SIG-M5 (cell line): ENCODE results near the gene OTX1.

ENCODE experiments used
- DNase-seq: peaks from one replicate; lab custom pipeline; 2025; lab: John Stamatoyannopoulos, UW

Gene OTX1

DNA sequence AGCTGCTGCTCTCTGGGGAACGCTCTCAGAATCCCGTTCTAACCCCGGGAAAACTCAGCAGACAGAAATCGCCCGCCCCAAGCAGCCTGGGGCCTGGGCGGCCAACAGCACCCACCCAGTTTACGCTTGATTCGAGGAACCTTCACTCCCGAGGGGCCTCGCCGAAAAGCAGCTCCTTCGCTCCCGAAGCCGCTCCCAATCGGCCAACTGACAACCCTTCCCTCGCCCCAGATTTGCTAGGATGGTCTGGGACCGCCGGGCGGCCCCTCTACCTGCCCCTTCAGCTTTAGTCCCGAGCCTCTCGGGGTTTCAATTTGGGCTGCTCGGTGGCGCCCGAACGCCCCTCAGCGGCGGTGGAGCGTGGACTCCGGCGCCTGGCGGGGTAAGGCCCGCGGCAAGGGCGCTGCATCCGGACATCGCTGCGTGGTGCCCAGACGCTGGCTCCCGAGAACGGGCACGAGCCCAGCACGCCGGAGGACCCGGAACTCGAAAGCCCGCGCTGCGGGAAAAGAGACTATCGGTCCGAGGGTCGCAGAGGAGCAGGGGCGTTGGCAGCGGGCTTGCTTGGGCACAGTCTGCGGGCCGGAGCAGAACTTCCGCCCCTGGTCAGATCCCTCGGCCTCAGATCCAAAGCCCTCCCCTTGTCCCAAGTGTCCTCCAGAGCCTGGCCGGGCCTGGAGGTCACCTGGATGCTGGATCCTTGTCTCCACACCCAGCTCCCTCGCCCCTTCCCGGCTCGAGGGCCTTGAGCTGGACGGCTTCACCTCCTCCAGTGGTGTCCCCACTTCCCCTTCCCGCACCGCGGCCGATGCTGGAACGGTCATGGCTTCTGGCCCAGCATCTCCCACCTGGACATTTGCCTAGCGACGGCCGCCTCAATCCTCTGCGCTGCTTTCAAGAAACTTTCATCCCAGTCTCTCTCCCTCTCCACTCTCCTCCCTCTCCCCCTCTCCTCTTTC is 3.0 kb upstream of the OTX1 start:
- DNase-seq, result no peak

DNA sequence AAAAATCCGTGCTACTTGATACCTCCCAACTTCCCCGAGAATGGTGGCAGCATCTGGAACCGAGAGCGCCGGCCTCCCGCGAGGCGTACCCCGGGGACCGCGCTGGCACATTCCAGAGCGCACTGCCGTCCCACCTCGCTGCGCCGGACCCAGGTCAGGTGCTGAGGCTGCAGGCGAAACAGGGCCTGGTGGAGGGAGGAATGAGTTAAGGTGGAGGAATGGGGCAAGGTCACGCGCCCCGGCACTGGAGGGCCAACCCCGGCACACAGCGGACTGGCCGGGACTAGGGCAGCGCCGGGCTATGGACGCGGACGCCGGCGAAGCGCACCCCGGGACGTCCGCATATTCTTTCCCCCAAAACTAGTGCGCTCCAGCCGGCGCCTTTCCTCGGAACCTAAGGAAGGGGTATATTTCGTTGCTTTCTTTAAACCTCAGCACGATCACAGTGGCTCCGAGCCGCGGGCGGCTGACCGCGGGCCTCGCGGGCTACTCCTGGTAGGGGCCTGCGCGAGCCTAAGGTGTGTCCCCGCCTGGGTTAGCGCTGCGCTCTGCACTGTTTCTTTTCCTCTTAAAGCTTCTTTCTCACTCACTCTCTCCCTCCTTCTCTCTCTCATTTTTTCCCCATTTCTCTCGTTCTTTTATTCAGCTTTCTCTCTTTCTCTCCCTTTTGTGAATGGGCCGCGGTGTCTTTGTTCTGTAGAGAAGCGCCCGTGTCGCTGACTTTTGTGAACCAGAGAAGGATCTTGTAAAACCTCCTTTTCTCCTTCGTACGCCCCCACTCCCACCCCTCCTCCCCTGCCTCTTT is 2.1 kb upstream of the OTX1 start:
- no peak for DNase-seq

DNA sequence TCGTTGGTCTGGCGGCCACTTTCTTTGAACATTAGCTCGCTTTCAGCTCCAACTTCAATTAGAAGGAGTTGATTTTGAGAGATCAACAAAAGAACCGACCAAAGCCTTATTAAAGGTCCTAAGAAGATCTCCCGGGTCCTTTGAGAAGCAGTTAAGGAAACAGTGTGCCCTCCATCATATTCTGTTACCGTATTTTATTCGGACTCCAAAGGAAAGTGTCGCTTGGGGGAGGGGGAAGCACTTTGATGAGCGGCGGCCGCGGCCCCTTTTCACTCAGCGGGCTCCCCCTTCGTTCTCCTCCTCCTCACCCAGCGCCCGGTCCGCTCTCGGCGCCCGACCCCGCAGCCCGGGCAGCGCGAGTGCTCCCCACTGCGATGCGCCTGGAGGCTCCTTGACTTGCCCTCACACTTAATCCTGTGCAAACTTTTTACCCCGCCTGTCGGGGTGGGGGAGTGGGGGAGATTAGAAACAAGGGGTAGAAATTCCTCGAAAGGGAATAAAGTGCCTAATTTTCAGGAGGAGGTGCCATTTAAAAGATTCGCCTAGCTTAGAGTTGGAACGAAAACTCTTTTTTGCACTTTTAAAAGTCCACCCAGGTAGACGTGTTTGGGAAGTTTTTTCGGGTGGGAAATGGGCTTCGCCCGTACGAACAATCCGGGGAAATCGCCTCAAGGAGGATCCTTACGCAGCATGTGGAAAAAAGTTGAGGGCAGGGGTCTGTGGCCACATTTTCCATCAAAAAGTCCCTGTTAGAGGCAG is 1.2 kb upstream of the OTX1 start:
- DNase-seq, result no peak

GRCh38 chr2:63049970-63050333 is 678 bp upstream of the OTX1 start:
- DNase-seq, result no peak

DNA sequence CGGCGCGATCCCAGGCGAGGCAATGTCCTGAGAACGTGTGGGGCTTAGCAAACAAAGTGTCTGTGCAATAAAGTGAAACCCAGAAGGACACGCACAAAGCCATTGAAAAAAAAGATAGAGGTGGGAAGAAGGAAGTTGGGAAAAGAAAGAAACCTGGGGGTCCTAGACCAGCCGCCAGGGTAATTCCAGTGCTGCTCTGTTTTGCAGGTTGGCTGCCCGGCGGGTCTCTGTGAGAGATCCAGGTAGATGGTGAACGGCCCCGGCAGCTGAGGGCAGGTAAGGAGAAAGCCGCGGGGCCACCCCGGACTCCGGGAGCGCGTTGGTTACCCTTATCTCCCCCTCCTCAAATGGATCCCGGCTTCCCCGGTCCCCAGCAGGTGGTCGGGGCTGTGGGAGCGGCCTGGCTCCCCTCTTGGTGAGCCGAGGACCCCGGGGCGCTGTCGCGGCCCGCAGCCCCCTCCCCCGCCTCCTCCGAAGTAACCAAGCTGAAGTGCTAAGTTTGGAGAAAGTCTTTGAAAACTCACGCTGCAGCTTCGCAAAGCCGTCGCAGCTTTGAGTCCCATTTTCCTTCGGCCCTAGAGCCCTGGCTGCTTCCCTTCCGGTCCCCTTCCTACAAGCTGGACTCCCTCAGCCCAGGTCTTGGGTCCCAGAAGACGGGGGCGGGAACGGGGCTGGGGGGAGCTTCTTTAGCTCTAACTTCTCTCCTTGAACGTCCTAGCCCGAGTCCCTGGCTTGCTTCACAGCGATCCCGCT is 588 bp downstream of the OTX1 start:
- no peak for DNase-seq

DNA sequence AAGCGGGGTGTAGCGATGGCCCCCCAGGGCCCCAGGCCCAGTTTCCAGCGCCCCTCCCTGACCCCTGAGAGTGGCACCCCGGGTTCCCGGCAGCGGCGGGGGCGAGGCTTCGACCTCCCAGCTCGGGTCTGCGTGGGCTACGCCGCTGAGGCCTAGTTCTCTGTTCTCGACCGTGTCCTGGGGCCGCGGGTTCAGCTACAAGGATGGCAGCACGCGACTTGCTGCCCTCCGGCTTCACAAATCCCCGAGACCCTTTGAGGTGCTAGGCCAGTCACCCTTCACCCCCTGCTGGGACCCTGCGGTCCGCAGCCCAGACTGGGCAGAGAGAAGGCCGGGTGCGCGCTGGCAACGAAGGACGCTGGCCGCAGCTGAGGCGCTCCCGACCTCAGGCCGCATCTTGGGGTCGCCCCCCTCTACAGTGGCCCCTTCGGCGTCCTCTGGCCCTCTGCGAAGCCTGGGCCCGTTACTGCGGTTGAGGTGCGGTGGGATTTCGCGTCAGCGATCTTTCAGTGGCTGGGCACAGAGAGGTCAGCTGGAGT is 1.2 kb downstream of the OTX1 start:
- no peak for DNase-seq

- no peak for DNase-seq
Observed at GRCh38 chr2:63052411-63053080, 1.9 kb downstream of the OTX1 start.

DNA sequence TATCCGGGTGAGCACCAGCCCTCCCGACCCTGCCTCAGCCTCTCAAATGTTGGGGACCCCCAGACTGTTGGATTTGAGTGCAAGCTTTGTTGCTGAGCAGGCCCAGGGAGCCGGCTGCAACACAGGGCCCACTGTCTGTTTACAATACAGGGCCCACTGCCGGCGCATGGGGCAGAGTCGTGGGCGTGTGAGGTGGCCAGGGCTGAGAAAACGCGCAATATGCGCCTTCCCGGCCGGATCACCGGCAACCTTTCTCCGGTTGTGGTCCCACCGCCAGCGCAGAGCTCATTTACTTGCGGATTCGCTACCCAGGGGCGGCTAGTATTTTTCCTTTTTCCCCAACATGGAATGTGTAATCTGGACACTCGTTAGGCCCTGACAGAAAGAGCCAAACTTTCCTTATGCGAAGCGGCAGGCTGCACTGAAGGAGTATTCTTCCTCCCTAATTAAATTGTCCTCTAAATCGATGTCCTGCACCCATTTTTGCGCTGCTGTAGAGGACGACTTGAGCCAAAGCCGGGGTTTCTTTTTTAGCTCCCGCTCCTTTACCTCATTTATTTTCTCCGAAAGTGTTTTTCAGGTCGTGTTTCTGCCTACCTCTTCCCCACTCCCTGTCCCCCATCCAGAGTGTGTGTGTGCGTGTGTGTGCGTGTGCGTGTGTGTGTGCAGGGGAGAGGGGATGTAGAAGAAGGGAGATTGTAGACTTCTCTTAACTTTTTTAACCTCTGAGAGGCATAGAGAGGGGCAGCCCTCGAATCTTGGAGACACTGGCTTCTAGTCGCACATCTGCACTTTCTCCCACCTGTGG is 2.7 kb downstream of the OTX1 start:
- DNase-seq, result no peak

DNA sequence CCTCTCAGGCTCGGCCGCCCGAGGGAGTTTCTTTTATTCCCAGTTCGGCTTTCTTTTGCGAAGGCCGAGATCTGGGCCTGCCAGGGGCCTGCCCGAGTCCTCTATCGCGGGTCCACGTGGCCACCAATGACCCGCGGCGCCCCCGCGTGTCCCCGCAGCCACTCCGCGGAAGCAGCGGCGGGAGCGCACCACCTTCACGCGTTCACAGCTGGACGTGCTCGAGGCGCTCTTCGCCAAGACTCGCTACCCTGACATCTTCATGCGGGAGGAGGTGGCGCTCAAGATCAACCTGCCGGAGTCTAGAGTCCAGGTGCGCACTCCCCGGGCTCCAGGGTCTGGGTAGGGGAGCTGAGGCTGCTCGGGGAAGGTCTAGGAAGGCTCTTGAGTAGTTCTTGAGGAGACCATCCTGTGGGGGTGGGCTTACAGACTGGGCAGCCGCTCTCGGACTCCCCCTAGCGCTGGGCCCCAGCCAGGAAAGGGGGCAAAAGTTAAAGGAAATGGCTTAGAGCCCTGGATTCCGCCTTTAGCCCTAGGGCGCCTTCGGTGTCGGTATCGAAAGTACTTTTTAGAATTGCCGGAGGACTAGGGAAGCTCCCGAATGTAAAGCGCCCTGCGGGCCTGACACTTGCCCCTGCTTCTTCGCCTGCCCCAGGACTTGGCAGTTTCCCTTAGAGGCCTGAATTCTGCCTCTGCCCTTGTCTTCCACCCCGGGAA is 3.4 kb downstream of the OTX1 start:
- DNase-seq, result no peak

DNA sequence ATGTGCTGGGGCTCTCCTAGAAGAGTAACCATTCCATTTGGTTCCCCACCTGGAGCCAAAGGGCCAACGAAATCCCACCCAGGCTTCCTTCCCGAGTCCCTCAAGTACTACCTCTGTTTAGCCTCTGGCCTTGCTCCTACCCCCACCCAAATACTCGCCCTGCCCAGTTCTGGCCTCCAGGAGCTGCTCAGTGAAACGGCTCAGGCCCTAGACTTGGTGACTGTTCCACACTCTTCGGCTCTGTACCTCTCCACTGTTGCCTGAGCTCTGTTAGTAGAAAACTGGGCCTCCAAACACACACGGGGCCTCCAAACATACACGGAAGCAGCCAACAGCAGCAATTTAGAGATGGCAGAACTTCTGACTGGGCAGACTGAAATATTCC is 4.2 kb downstream of the OTX1 start:
- DNase-seq, result no peak

- DNase-seq, result no peak
Observed at GRCh38 chr2:63055226-63056106, 4.8 kb downstream of the OTX1 start.

GRCh38 chr2:63056107-63057050 is 5.7 kb downstream of the OTX1 start:
- DNase-seq, result no peak

DNA sequence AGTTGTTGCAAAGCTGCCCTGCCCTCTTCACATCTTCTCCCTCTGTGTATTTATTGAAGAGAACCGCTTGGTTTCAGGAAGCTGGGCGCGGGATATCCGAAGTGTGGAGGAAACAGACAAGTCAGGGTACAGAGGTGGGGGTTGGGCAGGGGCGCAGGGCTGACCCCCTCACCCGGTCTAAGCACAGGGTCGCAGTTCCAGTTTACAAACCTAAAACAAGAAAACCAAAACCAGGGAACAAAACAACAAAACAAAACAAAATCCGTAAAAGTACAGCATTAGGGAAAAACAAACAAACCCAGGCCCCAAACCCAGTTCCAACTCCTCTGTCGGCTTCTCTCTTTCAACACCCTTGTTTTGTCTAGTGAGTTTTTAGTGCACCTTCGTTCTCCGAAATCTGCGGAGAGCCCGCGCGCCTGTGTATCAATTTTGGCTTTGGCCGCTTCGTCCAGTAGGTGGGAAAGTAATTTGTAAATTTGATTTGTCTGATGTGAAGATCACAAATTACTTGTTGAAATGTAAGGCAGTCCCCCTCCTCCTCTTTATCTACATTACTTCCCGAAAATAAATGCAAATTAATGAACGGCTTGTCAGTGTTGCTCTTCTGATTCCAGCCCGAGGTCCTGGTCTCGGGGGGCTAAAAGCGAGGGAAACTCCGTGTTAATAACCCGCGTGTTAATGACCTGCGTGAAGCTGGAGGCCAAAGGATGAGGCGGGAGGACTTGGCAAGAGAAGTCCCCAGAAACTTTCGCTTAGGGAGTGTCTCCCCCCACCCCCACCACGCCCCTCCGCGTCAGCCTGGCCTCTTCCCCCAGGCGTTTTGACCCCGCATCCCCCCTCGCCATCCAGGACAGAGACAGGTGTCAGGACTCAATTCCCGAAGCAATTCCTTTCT is 6.9 kb downstream of the OTX1 start:
- no peak for DNase-seq

- DNase-seq, result no peak
Observed at GRCh38 chr2:63058144-63058920, 7.7 kb downstream of the OTX1 start.
